OCI-LY7 (cell line): ENCODE results near the gene BBOF1. TPM values are rescaled to one million over a fixed set of nuclear protein-coding genes. Genes with fewer than 3 reads are reported as not detected.
"Not testable (repeated sequence)": the region's sequence is repeated elsewhere in the genome, so short reads cannot be mapped to it uniquely, and the experiment has no call there.

ENCODE experiments used
- BruUV-seq: library from RNA; stranded (reverse); fragments of 400-500 nt; replicated peaks from 2 replicates; lab custom pipeline; 2021; lab: Mats Ljungman, UMichigan
- CTCF ChIA-PET: fragments of 300-600 bp; sonication (Branson Sonifier 250); formaldehyde crosslinking; loops from one replicate; lab custom pipeline; 2022; ENCODE audit warnings: antibody characterized with exemption; ENCODE audit not compliant: unreplicated experiment; lab: Charles Lee
- POLR2A ChIA-PET: fragments of 300-600 bp; sonication (Branson Sonifier 250); formaldehyde crosslinking; loops from one replicate; lab custom pipeline; 2022; ENCODE audit warnings: antibody characterized with exemption; lab: Charles Lee
- DNase-seq: peaks from one replicate; pipeline ENCODE4 v3.0.0-alpha.2; 2015; ENCODE audit warnings: low spot score
- H2AFZ ChIP-seq: fragments of 200-600 bp; sonication (generic), shearing (Covaris generic); 2 replicates; pipeline ENCODE4 v1.6.1; 2014; ENCODE audit warnings: mild to moderate bottlenecking, antibody characterized with exemption, low read length, moderate library complexity
- H3K27ac ChIP-seq: fragments of 200-600 bp; sonication (generic); 2 replicates; pipeline ENCODE4 v1.5.1; 2014; ENCODE audit warnings: mixed run types, low read depth, mild to moderate bottlenecking, moderate library complexity, low read length, inconsistent platforms; ENCODE audit not compliant: poor library complexity, severe bottlenecking
- H3K36me3 ChIP-seq: fragments of 200-600 bp; sonication (generic); 2 replicates; pipeline ENCODE4 v1.6.1; 2014; ENCODE audit warnings: mild to moderate bottlenecking, antibody characterized with exemption, low read length, moderate library complexity, mixed read lengths; ENCODE audit not compliant: insufficient read depth
- H3K4me1 ChIP-seq: fragments of 200-600 bp; sonication (generic); 2 replicates; pipeline ENCODE4 v1.5.1; 2014; ENCODE audit warnings: mild to moderate bottlenecking, low read length; ENCODE audit not compliant: insufficient read depth, poor library complexity, severe bottlenecking
- H3K4me2 ChIP-seq: fragments of 200-600 bp; sonication (generic); 2 replicates; pipeline ENCODE4 v1.6.1; 2014; ENCODE audit warnings: mild to moderate bottlenecking, low read length
- H3K4me3 ChIP-seq: fragments of 200-600 bp; sonication (generic); 2 replicates; pipeline ENCODE4 v1.5.1; 2014; ENCODE audit warnings: mild to moderate bottlenecking, low read depth, low read length; ENCODE audit not compliant: poor library complexity, severe bottlenecking
- H3K79me2 ChIP-seq: fragments of 200-600 bp; sonication (generic); 2 replicates; pipeline ENCODE4 v1.6.1; 2016; ENCODE audit warnings: low read depth, mild to moderate bottlenecking, low read length, moderate library complexity, mixed read lengths; ENCODE audit not compliant: insufficient read depth
- H3K9me2 ChIP-seq: fragments of 200-600 bp; sonication (generic); 2 replicates; pipeline ENCODE4 v1.6.1; 2016; ENCODE audit warnings: mild to moderate bottlenecking, low read length, mixed read lengths; ENCODE audit not compliant: insufficient read depth
- H3K9me3 ChIP-seq: fragments of 200-600 bp; sonication (generic); 2 replicates; pipeline ENCODE4 v1.6.1; 2014; ENCODE audit warnings: mild to moderate bottlenecking, mixed run types, low read length, mixed read lengths
- H4K20me1 ChIP-seq: fragments of 200-600 bp; sonication (generic); 2 replicates; pipeline ENCODE4 v1.6.1; 2014; ENCODE audit warnings: mild to moderate bottlenecking, antibody characterized with exemption, low read length, moderate library complexity, mixed read lengths; ENCODE audit not compliant: insufficient read depth
- CTCF ChIP-seq: fragments of 200-600 bp; sonication (generic); conservative IDR thresholded peaks from 2 replicates; pipeline ENCODE4 v1.5.1; 2014; ENCODE audit warnings: mild to moderate bottlenecking, antibody characterized with exemption, low read length, moderate library complexity, mixed read lengths
- EZH2phosphoT487 ChIP-seq: fragments of 200-600 bp; sonication (generic); IDR thresholded peaks from 2 replicates; pipeline ENCODE4 v1.6.1; 2018; ENCODE audit warnings: low read depth, borderline replicate concordance, mild to moderate bottlenecking, mixed run types, antibody characterized with exemption, low read length, moderate library complexity, mixed read lengths
- intact Hi-C: fragments of 100-400 bp; cut with micrococcal nuclease; formaldehyde crosslinking; loops from one replicate; pipeline ENCODE4 v1.10.0; 2022; ENCODE audit not compliant: unreplicated experiment
- total RNA-seq, 2 experiments: library from RNA; depleted of rRNA in 1 of 2; stranded (reverse); fragments of >200 nt in 1 of 2; shearing (Covaris generic) in 1 of 2; gene quantifications; 2 replicates each; pipeline ENCODE4 v1.2.3, GENCODE V29; 2014 to 2022

Gene BBOF1
- total RNA-seq, 2 experiments from 2014 or later: 1.7 to 3.2 TPM

GRCh38 chr14:73991092-73991491 is 28.1 kb upstream of the BBOF1 start:
- no peaks in the 10 kb centered on the region for H3K9me2 ChIP-seq
- no peak overlapping the region for H3K4me3 ChIP-seq
- no TSS peak for BruUV-seq
- H3K36me3 ChIP-seq: no peaks in the 10 kb centered on the region
- no peaks in the 10 kb centered on the region for H3K9me3 ChIP-seq
- CTCF ChIA-PET: no interaction called here
- no peak overlapping the region for H2AFZ ChIP-seq
- no peaks in the 10 kb centered on the region for H4K20me1 ChIP-seq
- no peak for TF ChIP-seq CTCF
- no peak for TF ChIP-seq EZH2phosphoT487
- peaks cover 16% of the 10 kb centered on the region for H3K4me1 ChIP-seq
- no peaks in the 10 kb centered on the region for H3K79me2 ChIP-seq
- intact Hi-C loops: no loop called here
- POLR2A ChIA-PET: interaction anchor here (0.7 kb wide), 1 partner anchor 513 kb away, joined by 8 read pairs; no protein-coding TSS in a partner anchor
- no peak overlapping the region for H3K27ac ChIP-seq
- no peak for DNase-seq
- no peak overlapping the region for H3K4me2 ChIP-seq

- H3K4me3 ChIP-seq, CTCF ChIA-PET, H3K9me3 ChIP-seq, intact Hi-C loops, H4K20me1 ChIP-seq, H3K9me2 ChIP-seq, H3K79me2 ChIP-seq, H3K36me3 ChIP-seq, BruUV-seq: not testable (repeated sequence)
- POLR2A ChIA-PET: interaction anchor here (0.7 kb wide), 1 partner anchor 732 kb away, joined by 4 read pairs; no protein-coding TSS in a partner anchor
- Histone ChIP-seq H2AFZ (peak overlapping the region; percentile 68; the same call in 1 of the 2 replicates), H3K27ac (peak overlapping the region; percentile 11), H3K4me2 (peak overlapping the region; percentile 54), H3K4me1 (peaks cover 16% of the 10 kb centered on the region)
- DNase-seq: peak; percentile 1
Measured at GRCh38 chr14:73994926-73995325, 24.2 kb upstream of the BBOF1 start.

GRCh38 chr14:73995977-73996378 is 23.2 kb upstream of the BBOF1 start:
- no peaks in the 10 kb centered on the region for H3K9me3 ChIP-seq
- H3K79me2 ChIP-seq: no peaks in the 10 kb centered on the region
- intact Hi-C loops: no loop called here
- H3K27ac ChIP-seq: no peak overlapping the region
- H3K4me1 ChIP-seq: peaks cover 16% of the 10 kb centered on the region
- CTCF ChIA-PET: no interaction called here
- H3K4me3 ChIP-seq: no peak overlapping the region
- no peaks in the 10 kb centered on the region for H3K9me2 ChIP-seq
- POLR2A ChIA-PET: interaction anchor here (0.6 kb wide), 2 partner anchors 18 to 893 kb away, joined by 3 to 4 read pairs; no protein-coding TSS in a partner anchor
- no peaks in the 10 kb centered on the region for H3K36me3 ChIP-seq
- TF ChIP-seq CTCF (no peak), EZH2phosphoT487 (no peak)
- BruUV-seq: TSS peak; percentile 33
- no peaks in the 10 kb centered on the region for H4K20me1 ChIP-seq
- no peak overlapping the region for H2AFZ ChIP-seq
- DNase-seq: no peak
- H3K4me2 ChIP-seq: no peak overlapping the region
